Retina (tissue), 1 donor: ENCODE data around the gene STRA6.

ENCODE experiments used
- DNase-seq: peaks from one replicate; pipeline ENCODE4 v3.0.0-alpha.2; 2016

The STRA6 gene

GRCh38 chr15:74130849-74131627 is 71.5 kb downstream of the STRA6 start:
- DNase-seq, result no peak

GRCh38 chr15:74130155-74130848 is 72.3 kb downstream of the STRA6 start, which contains the start of gene ISLR2:
TSS of gene ISLR2 (plus strand) at chr15:74130586. CDS start at chr15:74132755, 2,169 bp downstream.
- DNase-seq, result no peak

- DNase-seq, result peak; percentile 90
Observed at GRCh38 chr15:74129586-74130154, 72.9 kb downstream of the STRA6 start.
